Measurements from ENCODE around the gene SMIM33. TPM values are rescaled to one million over a fixed set of nuclear protein-coding genes. Genes with fewer than 3 reads are reported as not detected.

The SMIM33 gene
- total and polyA plus RNA-seq, 2 of the 13 experiments (the other 11 are each of a cell fraction or from before 2014, with no cell fraction given): not detected

DNA sequence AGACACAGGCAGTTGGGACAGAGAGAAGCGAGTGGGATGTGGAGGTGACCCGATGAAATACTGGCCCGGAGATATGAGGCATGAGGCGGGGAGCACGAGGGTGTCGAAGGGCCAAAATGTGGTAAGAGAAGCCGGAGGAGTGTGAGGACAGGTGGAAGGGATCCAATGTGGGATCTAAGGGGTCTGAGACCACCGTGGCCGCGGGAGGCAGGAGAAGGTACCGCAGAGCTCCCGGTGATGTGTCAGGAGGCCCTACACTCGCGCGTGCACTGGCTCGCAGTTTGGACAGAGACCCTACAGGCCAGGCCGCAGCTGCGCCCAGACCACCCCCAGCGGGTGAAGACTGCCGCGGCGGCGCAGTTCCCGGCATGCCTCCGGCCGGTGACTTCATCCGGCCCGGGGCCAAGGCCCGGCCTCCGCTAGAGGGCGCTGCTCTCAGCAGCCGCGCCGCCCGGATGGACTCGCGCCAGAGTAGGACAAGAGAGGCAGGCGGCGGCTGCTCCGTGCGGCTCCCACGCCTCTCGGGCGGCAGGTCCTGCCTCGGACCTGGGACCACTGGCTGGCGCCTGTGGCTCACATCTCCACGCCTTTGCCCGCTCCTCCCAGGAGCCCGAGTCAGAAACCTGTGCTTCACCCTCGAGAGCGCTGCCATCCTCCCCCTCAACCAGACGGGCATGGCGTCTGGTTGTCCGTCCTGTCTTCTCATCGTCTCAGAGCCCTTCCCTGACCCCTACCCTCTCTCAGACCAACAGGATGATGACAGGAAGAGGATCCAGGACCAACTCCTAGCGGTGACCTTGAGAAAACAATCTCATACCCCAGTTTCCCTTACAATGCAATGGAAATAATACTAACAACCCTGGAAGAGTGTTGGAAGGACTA lies 47.1 kb downstream of the SMIM33 start (continued):
- TF ChIP-seq, protein P1, sequence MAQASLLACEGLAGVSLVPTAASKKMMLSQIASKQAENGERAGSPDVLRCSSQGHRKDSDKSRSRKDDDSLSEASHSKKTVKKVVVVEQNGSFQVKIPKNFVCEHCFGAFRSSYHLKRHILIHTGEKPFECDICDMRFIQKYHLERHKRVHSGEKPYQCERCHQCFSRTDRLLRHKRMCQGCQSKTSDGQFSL (CRISPR knock-in tag; IDR thresholded peaks at IDR 0.05): no peak
- no peak for TF ChIP-seq ZNF703 (CRISPR knock-in tag; IDR thresholded peaks at IDR 0.05; ENCODE audit: borderline replicate concordance)
- TF ChIP-seq CBX1 (IDR thresholded peaks at IDR 0.05; ENCODE audit: low read depth): peak; percentile 52
- TF ChIP-seq, protein P2, sequence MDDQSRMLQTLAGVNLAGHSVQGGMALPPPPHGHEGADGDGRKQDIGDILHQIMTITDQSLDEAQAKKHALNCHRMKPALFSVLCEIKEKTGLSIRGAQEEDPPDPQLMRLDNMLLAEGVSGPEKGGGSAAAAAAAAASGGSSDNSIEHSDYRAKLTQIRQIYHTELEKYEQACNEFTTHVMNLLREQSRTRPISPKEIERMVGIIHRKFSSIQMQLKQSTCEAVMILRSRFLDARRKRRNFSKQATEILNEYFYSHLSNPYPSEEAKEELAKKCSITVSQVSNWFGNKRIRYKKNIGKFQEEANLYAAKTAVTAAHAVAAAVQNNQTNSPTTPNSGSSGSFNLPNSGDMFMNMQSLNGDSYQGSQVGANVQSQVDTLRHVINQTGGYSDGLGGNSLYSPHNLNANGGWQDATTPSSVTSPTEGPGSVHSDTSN (CRISPR knock-in tag; IDR thresholded peaks at IDR 0.05; ENCODE audit: borderline replicate concordance): no peak
- TF ChIP-seq, protein P3, sequence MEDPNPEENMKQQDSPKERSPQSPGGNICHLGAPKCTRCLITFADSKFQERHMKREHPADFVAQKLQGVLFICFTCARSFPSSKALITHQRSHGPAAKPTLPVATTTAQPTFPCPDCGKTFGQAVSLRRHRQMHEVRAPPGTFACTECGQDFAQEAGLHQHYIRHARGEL (CRISPR knock-in tag; IDR thresholded peaks at IDR 0.05): no peak
- TF ChIP-seq, protein P4, sequence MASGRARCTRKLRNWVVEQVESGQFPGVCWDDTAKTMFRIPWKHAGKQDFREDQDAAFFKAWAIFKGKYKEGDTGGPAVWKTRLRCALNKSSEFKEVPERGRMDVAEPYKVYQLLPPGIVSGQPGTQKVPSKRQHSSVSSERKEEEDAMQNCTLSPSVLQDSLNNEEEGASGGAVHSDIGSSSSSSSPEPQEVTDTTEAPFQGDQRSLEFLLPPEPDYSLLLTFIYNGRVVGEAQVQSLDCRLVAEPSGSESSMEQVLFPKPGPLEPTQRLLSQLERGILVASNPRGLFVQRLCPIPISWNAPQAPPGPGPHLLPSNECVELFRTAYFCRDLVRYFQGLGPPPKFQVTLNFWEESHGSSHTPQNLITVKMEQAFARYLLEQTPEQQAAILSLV (CRISPR knock-in tag; IDR thresholded peaks at IDR 0.05; ENCODE audit: borderline replicate concordance): peak; percentile 74; the same call in 1 of the 2 replicates
- 0 out of 2 replicates have a peak, but pooled peaks have one; percentile 25 for TF ChIP-seq ZNF720 (CRISPR knock-in tag; IDR thresholded peaks at IDR 0.05)
- peak; percentile 85 for TF ChIP-seq YEATS2 (CRISPR knock-in tag; IDR thresholded peaks at IDR 0.05; ENCODE audit: borderline replicate concordance)
- TF ChIP-seq ZNF678 (CRISPR knock-in tag; IDR thresholded peaks at IDR 0.05): peak; percentile 78
- TF ChIP-seq PITX1 (CRISPR knock-in tag; IDR thresholded peaks at IDR 0.05): peak; percentile 43
- TF ChIP-seq ZFP36L1 (CRISPR knock-in tag; IDR thresholded peaks at IDR 0.05): peak; percentile 89
- no peak for TF ChIP-seq RORA (CRISPR knock-in tag; IDR thresholded peaks at IDR 0.05)
- TF ChIP-seq, protein P5, sequence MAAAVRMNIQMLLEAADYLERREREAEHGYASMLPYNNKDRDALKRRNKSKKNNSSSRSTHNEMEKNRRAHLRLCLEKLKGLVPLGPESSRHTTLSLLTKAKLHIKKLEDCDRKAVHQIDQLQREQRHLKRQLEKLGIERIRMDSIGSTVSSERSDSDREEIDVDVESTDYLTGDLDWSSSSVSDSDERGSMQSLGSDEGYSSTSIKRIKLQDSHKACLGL (CRISPR knock-in tag; IDR thresholded peaks at IDR 0.05): peak; percentile 83
- no peak for TF ChIP-seq SYNCRIP (IDR thresholded peaks at IDR 0.05; ENCODE audit: insufficient read depth, low read depth, low read length)
- TF ChIP-seq SPEN (CRISPR knock-in tag; IDR thresholded peaks at IDR 0.05; ENCODE audit: low read depth): peak; percentile 88
- TF ChIP-seq GABPA (IDR thresholded peaks at IDR 0.05; ENCODE audit: low read depth, low read length): no peak; the same call in 1 of the 2 replicates
- TF ChIP-seq GABPA (CRISPR knock-in tag; IDR thresholded peaks at IDR 0.05; ENCODE audit: low read depth): peak; percentile 71
- TF ChIP-seq ZNF235 (CRISPR knock-in tag; IDR thresholded peaks at IDR 0.05; ENCODE audit: borderline replicate concordance): 0 out of 2 replicates have a peak, but pooled peaks have one; percentile 30
- TF ChIP-seq RFX5 (IDR thresholded peaks at IDR 0.05; ENCODE audit: low read depth, low read length): no peak
- peak; percentile 20; the same call in 1 of the 2 replicates for TF ChIP-seq ZNF253 (CRISPR knock-in tag; IDR thresholded peaks at IDR 0.05; ENCODE audit: borderline replicate concordance)
- peak; percentile 73; the same call in 1 of the 2 replicates for TF ChIP-seq YEATS4 (CRISPR knock-in tag; IDR thresholded peaks at IDR 0.05; ENCODE audit: borderline replicate concordance)
- TF ChIP-seq ZNF260 (CRISPR knock-in tag; IDR thresholded peaks at IDR 0.05; ENCODE audit: borderline replicate concordance, low read depth): no peak
- TF ChIP-seq CBFB (CRISPR knock-in tag; IDR thresholded peaks at IDR 0.05): peak; percentile 65; the same call in 1 of the 2 replicates
- TF ChIP-seq ZNF207 (IDR thresholded peaks at IDR 0.05; ENCODE audit: borderline replicate concordance): no peak
- TF ChIP-seq, protein P6, sequence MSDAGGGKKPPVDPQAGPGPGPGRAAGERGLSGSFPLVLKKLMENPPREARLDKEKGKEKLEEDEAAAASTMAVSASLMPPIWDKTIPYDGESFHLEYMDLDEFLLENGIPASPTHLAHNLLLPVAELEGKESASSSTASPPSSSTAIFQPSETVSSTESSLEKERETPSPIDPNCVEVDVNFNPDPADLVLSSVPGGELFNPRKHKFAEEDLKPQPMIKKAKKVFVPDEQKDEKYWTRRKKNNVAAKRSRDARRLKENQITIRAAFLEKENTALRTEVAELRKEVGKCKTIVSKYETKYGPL (CRISPR knock-in tag; IDR thresholded peaks at IDR 0.05): 0 out of 2 replicates have a peak, but pooled peaks have one; percentile 56
- TF ChIP-seq POLR2AphosphoS2 (IDR thresholded peaks at IDR 0.05; ENCODE audit: low read depth, low read length): no peak

Measured in HepG2 (cell line).